HG02798 (cell line): ENCODE results near the gene DYNLT2.
"Not testable (repeated sequence)": the region's sequence is repeated elsewhere in the genome, so short reads cannot be mapped to it uniquely, and the experiment has no call there.

Source experiments
- ATAC-seq: cut with Tn5 transposase; IDR thresholded peaks from one replicate; pipeline ENCODE4 v1.9.1; 2021; ENCODE audit warnings: mild to moderate bottlenecking; ENCODE audit not compliant: unreplicated experiment, poor library complexity

DYNLT2 gene

DNA sequence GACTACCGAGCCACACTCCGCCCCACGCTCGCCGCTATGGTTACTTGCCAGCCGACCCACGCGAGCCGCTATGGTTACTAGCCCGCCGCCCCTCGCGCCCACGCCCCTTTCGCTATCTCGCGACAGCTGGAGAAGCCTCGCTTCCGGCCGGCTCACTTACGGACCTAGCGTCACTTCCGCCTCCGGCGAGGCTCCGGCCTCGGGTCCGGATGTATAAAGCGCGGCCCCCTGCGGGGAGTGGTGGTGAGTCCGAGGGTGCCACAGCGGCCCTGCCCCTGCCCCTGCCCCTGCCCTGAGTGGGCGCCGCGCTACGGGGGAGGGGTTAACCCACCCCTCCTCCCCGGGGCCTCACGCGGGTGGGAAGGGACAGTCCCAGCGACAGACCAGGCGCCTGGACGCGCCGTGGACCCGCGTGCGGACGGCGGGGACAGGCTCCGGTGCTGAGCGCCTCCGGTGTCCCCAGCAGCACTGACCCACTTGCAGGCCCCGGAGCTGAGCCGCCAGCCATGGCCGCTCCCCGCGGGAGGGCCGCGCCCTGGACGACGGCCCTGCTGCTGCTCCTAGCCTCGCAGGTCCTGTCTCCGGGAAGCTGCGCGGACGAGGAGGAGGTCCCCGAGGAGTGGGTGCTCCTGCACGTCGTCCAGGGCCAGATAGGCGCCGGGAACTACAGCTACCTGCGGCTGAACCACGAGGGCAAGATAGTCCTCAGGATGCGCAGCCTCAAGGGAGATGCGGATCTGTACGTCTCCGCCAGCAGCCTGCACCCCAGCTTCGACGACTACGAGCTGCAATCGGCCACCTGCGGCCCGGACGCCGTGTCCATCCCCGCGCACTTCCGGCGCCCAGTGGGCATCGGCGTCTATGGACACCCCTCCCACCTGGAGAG is 49.2 kb downstream of the DYNLT2 start, which contains the start of the genes C6orf120 and WDR27:
Gene C6orf120 (plus strand): TSS at position 173 of the 886 bp plus-strand sequence. CDS start 334 bp downstream, at position 507.
Gene WDR27 (minus strand): TSS at position 76 of the 886 bp plus-strand sequence. CDS start 13,024 bp downstream, outside the sequence.
- peak; percentile 95 for ATAC-seq

- ATAC-seq = no peak
Measured at GRCh38 chr6:169701311-169701953, 49.9 kb downstream of the DYNLT2 start.

DNA sequence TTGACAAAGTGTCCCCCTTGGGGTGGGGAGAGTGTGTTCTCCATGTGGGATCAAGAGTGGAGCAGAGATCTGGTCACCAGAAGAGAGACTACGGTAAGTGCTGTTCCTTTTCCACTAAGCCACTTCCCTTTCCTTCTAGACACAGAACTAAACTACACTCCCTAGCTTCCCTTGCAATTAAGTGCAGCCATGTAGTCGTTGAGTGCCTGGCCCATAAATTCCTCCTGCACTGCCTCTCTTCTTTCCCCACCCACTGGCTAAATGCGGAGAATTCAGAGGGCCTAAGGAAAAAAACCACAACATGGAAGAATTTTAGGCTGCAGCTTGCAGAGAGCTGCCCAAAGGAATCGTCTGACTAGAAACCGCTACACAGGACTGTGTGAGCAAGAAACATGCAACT is 51.1 kb downstream of the DYNLT2 start:
- ATAC-seq = no peak

DNA sequence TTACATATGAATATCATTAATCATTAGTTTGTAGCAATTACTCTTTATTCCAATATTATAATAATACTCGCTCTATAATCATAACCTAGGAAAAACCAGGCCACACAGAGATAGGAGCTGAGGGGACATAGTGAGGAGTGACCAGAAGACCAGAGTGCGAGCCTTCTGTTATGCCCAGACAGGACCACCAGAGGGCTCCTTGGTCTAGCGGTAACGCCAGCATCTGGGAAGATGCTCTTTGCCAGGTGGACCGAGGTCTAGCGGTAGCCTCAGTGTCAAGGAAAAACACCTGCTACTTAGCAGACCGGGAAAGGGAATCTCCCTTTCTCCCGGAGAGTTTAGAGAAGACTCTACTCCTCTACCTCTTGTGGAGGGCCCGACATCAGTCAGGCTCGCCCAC is 54.3 kb downstream of the DYNLT2 start:
- ATAC-seq = not testable (repeated sequence)

GRCh38 chr6:169695131-169695530 is 56.2 kb downstream of the DYNLT2 start:
- ATAC-seq = no peak

DNA sequence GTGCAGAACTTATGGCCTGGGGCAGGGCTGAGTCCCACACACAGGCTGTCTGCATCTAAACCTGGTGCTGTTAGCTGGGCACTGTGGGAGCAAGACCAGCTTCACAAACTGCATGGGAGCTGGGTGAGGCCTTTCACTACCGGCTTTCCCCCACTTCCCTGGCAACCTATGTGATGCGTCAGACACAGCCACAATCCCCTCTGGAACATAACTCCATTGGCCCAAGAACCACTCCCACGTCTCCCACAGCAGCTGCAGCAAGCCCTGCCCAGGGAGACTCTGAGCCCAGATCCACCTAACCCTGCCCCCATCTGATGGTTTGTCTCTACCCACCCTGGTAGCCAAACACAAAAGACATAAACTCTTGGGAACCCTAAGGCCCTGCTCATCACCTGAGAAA is 58.9 kb downstream of the DYNLT2 start:
- no peak for ATAC-seq

GRCh38 chr6:169691260-169691659 is 60.1 kb downstream of the DYNLT2 start:
- ATAC-seq = no peak
